IMR-90 (cell line): Measurements from ENCODE around the gene AOX1.

Experiments
- CEBPB ChIP-seq: IDR thresholded peaks from 2 replicates; pipeline ENCODE4 v1.6.1; 2012; ENCODE audit warnings: low read depth, low read length, improper control_type of control experiment
- FOS ChIP-seq: fragments of 150-350 bp; IDR thresholded peaks from 2 replicates; pipeline ENCODE4 v1.6.1; 2016; ENCODE audit warnings: low read depth, low read length
- MAFK ChIP-seq: IDR thresholded peaks from 2 replicates; pipeline ENCODE4 v1.6.1; 2012; ENCODE audit warnings: low read depth, low read length, improper control_type of control experiment
- MAZ ChIP-seq: IDR thresholded peaks from 2 replicates; pipeline ENCODE4 v1.6.1; 2012; ENCODE audit warnings: low read depth, mild to moderate bottlenecking, low read length, improper control_type of control experiment, moderate library complexity, borderline replicate concordance
- MXI1 ChIP-seq: IDR thresholded peaks from 2 replicates; pipeline ENCODE4 v1.6.1; 2012; ENCODE audit warnings: low read depth, mild to moderate bottlenecking, low read length, moderate library complexity, borderline replicate concordance
- POLR2A ChIP-seq: IDR thresholded peaks from 2 replicates; pipeline ENCODE4 v1.6.1; 2012; ENCODE audit warnings: mild to moderate bottlenecking, low read depth, low read length
- RCOR1 ChIP-seq: IDR thresholded peaks from 2 replicates; pipeline ENCODE4 v1.6.1; 2012; ENCODE audit warnings: mild to moderate bottlenecking, low read length, improper control_type of control experiment; ENCODE audit not compliant: insufficient replicate concordance
- RFX5 ChIP-seq: IDR thresholded peaks from 2 replicates; pipeline ENCODE4 v1.8.0; 2012; ENCODE audit warnings: low read depth, mild to moderate bottlenecking, low read length, moderate library complexity
- SMC3 ChIP-seq: fragments of 150-350 bp; IDR thresholded peaks from 2 replicates; pipeline ENCODE4 v1.6.1; 2016; ENCODE audit warnings: low read depth, mild to moderate bottlenecking, antibody characterized with exemption, low read length, moderate library complexity
- TF ChIP-seq, protein P1 (sequence below): conservative IDR thresholded peaks from 2 replicates; pipeline ENCODE4 v1.5.1; 2012; ENCODE audit warnings: mild to moderate bottlenecking, low read depth, low read length, improper control_type of control experiment
- TF ChIP-seq, protein P2 (sequence below): fragments of 150-350 bp; IDR thresholded peaks from 2 replicates; pipeline ENCODE4 v1.6.1; 2017; ENCODE audit warnings: mild to moderate bottlenecking, antibody characterized with exemption, low read length, low read depth

- no peak for TF ChIP-seq MAFK
- TF ChIP-seq, protein P1, sequence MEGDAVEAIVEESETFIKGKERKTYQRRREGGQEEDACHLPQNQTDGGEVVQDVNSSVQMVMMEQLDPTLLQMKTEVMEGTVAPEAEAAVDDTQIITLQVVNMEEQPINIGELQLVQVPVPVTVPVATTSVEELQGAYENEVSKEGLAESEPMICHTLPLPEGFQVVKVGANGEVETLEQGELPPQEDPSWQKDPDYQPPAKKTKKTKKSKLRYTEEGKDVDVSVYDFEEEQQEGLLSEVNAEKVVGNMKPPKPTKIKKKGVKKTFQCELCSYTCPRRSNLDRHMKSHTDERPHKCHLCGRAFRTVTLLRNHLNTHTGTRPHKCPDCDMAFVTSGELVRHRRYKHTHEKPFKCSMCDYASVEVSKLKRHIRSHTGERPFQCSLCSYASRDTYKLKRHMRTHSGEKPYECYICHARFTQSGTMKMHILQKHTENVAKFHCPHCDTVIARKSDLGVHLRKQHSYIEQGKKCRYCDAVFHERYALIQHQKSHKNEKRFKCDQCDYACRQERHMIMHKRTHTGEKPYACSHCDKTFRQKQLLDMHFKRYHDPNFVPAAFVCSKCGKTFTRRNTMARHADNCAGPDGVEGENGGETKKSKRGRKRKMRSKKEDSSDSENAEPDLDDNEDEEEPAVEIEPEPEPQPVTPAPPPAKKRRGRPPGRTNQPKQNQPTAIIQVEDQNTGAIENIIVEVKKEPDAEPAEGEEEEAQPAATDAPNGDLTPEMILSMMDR: no peak
- no peak for TF ChIP-seq MAZ
- TF ChIP-seq POLR2A: no peak
- TF ChIP-seq, protein P2, sequence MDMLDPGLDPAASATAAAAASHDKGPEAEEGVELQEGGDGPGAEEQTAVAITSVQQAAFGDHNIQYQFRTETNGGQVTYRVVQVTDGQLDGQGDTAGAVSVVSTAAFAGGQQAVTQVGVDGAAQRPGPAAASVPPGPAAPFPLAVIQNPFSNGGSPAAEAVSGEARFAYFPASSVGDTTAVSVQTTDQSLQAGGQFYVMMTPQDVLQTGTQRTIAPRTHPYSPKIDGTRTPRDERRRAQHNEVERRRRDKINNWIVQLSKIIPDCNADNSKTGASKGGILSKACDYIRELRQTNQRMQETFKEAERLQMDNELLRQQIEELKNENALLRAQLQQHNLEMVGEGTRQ: no peak
- TF ChIP-seq FOS: no peak
- TF ChIP-seq MXI1: no peak
- no peak for TF ChIP-seq SMC3
- TF ChIP-seq CEBPB: no peak
- TF ChIP-seq RFX5: no peak
- TF ChIP-seq RCOR1: no peak
Measured at GRCh38 chr2:200703926-200704637, 118.3 kb downstream of the AOX1 start.
